Heart left ventricle (tissue), 16 donors: ENCODE measurements around the gene NELFB. TPM values are rescaled to one million over a fixed set of nuclear protein-coding genes. Genes with fewer than 3 reads are reported as not detected.

Source experiments
- ATAC-seq, 4 donors: fragments of 200-7000 bp; cut with Tn5 transposase; one replicate each; pipeline ENCODE4 v1.9.1; 2020 to 2022; ENCODE audit warnings: moderate library complexity in 4 of 4, mild to moderate bottlenecking in 3 of 4, moderate number of reproducible peaks in 1 of 4
- DNase-seq, 5 donors: peaks; one replicate each; pipeline ENCODE4 v3.0.0-alpha.2; 2020
- H3K27ac ChIP-seq, 12 donors: fragments of 200-600 bp; sonication (generic) in 4 of 12; one replicate each; pipeline versions ENCODE4 v1.5.0 to v1.8.0; 2016 to 2022; ENCODE audit warnings: mild to moderate bottlenecking in 2 of 12
- H3K27me3 ChIP-seq, 9 donors: fragments of 200-600 bp; sonication (generic) in 2 of 9; one replicate each; pipeline versions ENCODE4 v1.5.1 to v1.8.0; 2016 to 2022; ENCODE audit warnings: mild to moderate bottlenecking in 3 of 9
- H3K36me3 ChIP-seq, 9 donors: fragments of 200-600 bp; sonication (generic) in 2 of 9; one replicate each; pipeline versions ENCODE4 v1.5.0 to v1.8.0; 2018 to 2022; ENCODE audit warnings: mild to moderate bottlenecking in 2 of 9
- H3K4me1 ChIP-seq, 12 donors: fragments of 200-600 bp; sonication (generic) in 4 of 12; one replicate each; pipeline versions ENCODE4 v1.5.0 to v1.8.0; 2016 to 2022; ENCODE audit warnings: mild to moderate bottlenecking in 3 of 12
- H3K4me3 ChIP-seq, 12 donors: fragments of 200-600 bp; sonication (generic) in 4 of 12; one replicate each; pipeline versions ENCODE4 v1.5.0 to v1.8.0; 2017 to 2022; ENCODE audit warnings: mild to moderate bottlenecking in 9 of 12, moderate library complexity in 4 of 12
- H3K9me3 ChIP-seq, 12 donors: fragments of 200-600 bp; sonication (generic) in 4 of 12; one replicate each; pipeline versions ENCODE4 v1.5.0 to v1.8.0; 2016 to 2022; ENCODE audit warnings: mild to moderate bottlenecking in 1 of 12
- CTCF ChIP-seq, 12 donors: fragments of 200-600 bp; sonication (generic) in 4 of 12; IDR thresholded peaks; one replicate each; pipeline versions ENCODE4 v1.5.0 to v1.8.0; 2018 to 2022; ENCODE audit warnings: antibody characterized with exemption in 12 of 12, mild to moderate bottlenecking in 5 of 12
- POLR2A ChIP-seq, 2 donors: fragments of 450-650 bp; IDR thresholded peaks; one replicate each; pipeline ENCODE4 v1.6.1; 2017; ENCODE audit warnings: antibody characterized with exemption in 2 of 2, mild to moderate bottlenecking in 2 of 2, moderate library complexity in 2 of 2
- WGBS, 4 donors: extraction: QIAGEN DNeasy Blood & Tissue Kit in 2 of 4; methylation state at CpG; one replicate each; pipeline versions ENCODE4 v1.1.5 to v1.1.7; 2013 to 2018; 5-methylcytosine and 5-hydroxymethylcytosine counted together
- intact Hi-C, 10 donors: fragments of 100-400 bp; cut with DNase I; formaldehyde crosslinking; loops; one replicate each; pipeline versions ENCODE4 v1.11.1 to v1.14.2; 2022
- polyA plus RNA-seq, 2 donors: library from polyadenylated mRNA; stranded (reverse); fragments of 200-250 nt; gene quantifications; one replicate each; pipeline ENCODE4 v1.2.3, GENCODE V29; 2013
- total RNA-seq, 9 donors: library from RNA; depleted of rRNA in 2 of 9; stranded (reverse); fragments of >200 nt in 2 of 9; fragmentation: NEBNext Ultra II Directional in 3 of 9; extraction: Animal tissue kit (Norgen Biotek cat#: 25700) in 3 of 9; gene quantifications; one replicate each; pipeline versions ENCODE4 v1.1.0 to v1.2.4, GENCODE V29; 2016 to 2023
- donor health status: ischemic (EF 13 %, LVEDD 7.1; RV severe dilation, severe dysfunction).
- donor health status: healthy with polysubstance abuse.
- donor health status: DM: no; HTN: yes; CAD: no.
- donor health status: DM: no; HTN: no; CAD: no.
- donor health status: ischemic (EF 25% LVEDD 6.9; RV normal size, moderate dysfunction).
- donor health status: ischemic (EF 25% LVEDD 5.7; RV mildly dilated, moderate dysfunction).
- donor health status: healthy.
- donor health status: DM: yes; HTN: yes; CAD: no.
- donor health status: ischemic (EF 35%, LVEDD 5.7; RV mildly dilated, moderate dysfunction).
- donor health status: nonischemic (EF 11% LVEDD 7.7; RV severe dilation, severe dysfunction).
- donor health status: DM: yes; HTN: yes; CAD: no.
- donor health status: PGD.
- donor health status: ischemic (EF 29% LVEDD 5.4; RV normal size, mild dysfunction).
- donor health status: nonischemic (EF 23%, LVEDD 6.1; RV moderate dilation, normal function).

The NELFB gene
- total and polyA plus RNA-seq, 11 donors = 31.4 to 77.8 (median 38.1) TPM

GRCh38 chr9:137221095-137221505 lies 34.0 kb upstream of the NELFB start:
- ATAC-seq (no peak), DNase-seq (no peak)
- peaks cover 0 to 3% (median 0%) of the 10 kb centered on the region in 9 donors for H3K36me3 ChIP-seq
- H3K4me1 ChIP-seq = peaks cover 2 to 55% (median 38%) of the 10 kb centered on the region in 12 donors
- peak overlapping the region in 10 of 12 donors; percentile 28 to 85 (median 63) for H3K27ac ChIP-seq
- WGBS, 4 donors = 58 to 76% (median 72%) methylated on average over 9 to 14 of the region's 14 CpGs; no CpG with 5 or more reads in 1 of the 4 donors
- no peaks in the 10 kb centered on the region for H3K9me3 ChIP-seq
- intact Hi-C loops = loop anchor here in 3 of 10 donors (5.0 to 10.0 kb wide), 2 partner anchors 34 to 436 kb away; partner anchors contain the start of genes ANAPC2 (in 2 of the 3) and SSNA1 (in 2 of the 3)
- peaks cover 0 to 4% (median 0%) of the 10 kb centered on the region in 9 donors for H3K27me3 ChIP-seq
- peak overlapping the region in 9 of 12 donors; percentile 37 to 68 (median 51) for H3K4me3 ChIP-seq
- no peak for TF ChIP-seq POLR2A (IDR thresholded peaks at IDR 0.05)

- DNase-seq (no peak), ATAC-seq (no peak)
- WGBS, 4 donors = 3 to 14% (median 6%) methylated on average over 18 to 61 of the region's 61 CpGs
- Histone ChIP-seq H3K9me3 (no peaks in the 10 kb centered on the region), H3K27me3 (peaks cover 0 to 4% (median 0%) of the 10 kb centered on the region in 9 donors), H3K4me1 (peaks cover 2 to 54% (median 38%) of the 10 kb centered on the region in 12 donors), H3K27ac (peak overlapping the region in 11 of 12 donors; percentile 28 to 85 (median 63)), H3K36me3 (no peaks in the 10 kb centered on the region), H3K4me3 (peak overlapping the region; percentile 11 to 68 (median 50))
- intact Hi-C loops = loop anchor here in 3 of 10 donors (2.0 to 10.0 kb wide), 3 partner anchors 17 to 437 kb away; partner anchors contain the start of genes ANAPC2 (in 2 of the 3), NDOR1 (in 2 of the 3), SSNA1 (in 2 of the 3) and TMEM203 (in 2 of the 3)
- TF ChIP-seq POLR2A (IDR thresholded peaks at IDR 0.05) (no peak), CTCF (IDR thresholded peaks at IDR 0.05) (no peak)
These were observed 33.5 kb upstream of the NELFB start for GRCh38 chr9:137221506-137222111.

- Histone ChIP-seq H3K4me3 (peak within 1 kb of the TSS; percentile 36 to 92 (median 74)), H3K9me3 (no peaks in the 10 kb centered on the region), H3K4me1 (peaks cover 2 to 50% (median 32%) of the 10 kb centered on the region in 12 donors), H3K36me3 (no peaks in the 10 kb centered on the region), H3K27me3 (peaks cover 0 to 4% (median 0%) of the 10 kb centered on the region in 9 donors), H3K27ac (peak within 1 kb of the TSS; percentile 51 to 95 (median 94))
- WGBS, 4 donors = 4 to 16% (median 4%) methylated on average over 5 to 88 of the region's 88 CpGs
- peak in 3 of 4 donors; percentile 0 to 9 (median 1) for ATAC-seq
- intact Hi-C loops = loop anchor here in 3 of 10 donors (1.0 to 10.0 kb wide), 5 partner anchors 18 to 438 kb away; partner anchors contain the start of genes ANAPC2 (in 3 of the 3), SSNA1 (in 3 of the 3), NDOR1 (in 2 of the 3) and TMEM203 (in 2 of the 3)
- no peak for DNase-seq
- TF ChIP-seq POLR2A (IDR thresholded peaks at IDR 0.05) = no peak
- peak in 1 of 12 donors; percentile 17 for TF ChIP-seq CTCF (IDR thresholded peaks at IDR 0.05)
These were observed 32.7 kb upstream of the NELFB start, which contains the start of gene RNF208 for GRCh38 chr9:137222190-137223077. RNF208 (minus strand) TSS chr9:137222240; CDS start chr9:137221212, 1,028 bp downstream.
